Measurements from ENCODE around the gene MOSMO. TPM values are rescaled to one million over a fixed set of nuclear protein-coding genes. Genes with fewer than 3 reads are reported as not detected.

MOSMO gene
- total RNA-seq, 1 donor from 2014 or later = 16.8 TPM

DNA sequence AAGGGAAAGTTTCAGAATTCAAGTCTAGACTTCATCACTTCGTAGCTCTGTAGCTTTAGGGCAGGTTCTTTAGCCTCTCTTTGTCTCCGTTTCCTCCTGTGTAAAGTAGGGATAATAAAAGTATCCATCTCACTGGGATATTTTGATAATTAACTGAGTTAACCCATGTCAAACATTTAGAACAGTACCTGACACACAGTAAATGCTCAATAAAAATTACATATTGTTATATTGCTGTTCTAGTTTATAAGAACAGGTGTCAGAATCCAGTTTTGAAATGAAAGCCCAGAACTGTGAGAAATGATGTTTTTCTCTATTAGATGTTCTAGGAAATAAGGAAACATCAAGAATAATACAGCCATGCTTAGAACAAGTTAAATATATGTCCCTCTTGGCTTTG lies 4.3 kb downstream of the MOSMO start:
- no peak overlapping the region for H3K4me3 Mint-ChIP-seq (ENCODE audit: unreplicated experiment)
- DNase-seq (ENCODE audit: extremely low spot score, unreplicated experiment) = no peak
- H3K27me3 Mint-ChIP-seq (ENCODE audit: unreplicated experiment) = no peaks in the 10 kb centered on the region
- no peaks in the 10 kb centered on the region for H3K9me3 Mint-ChIP-seq (ENCODE audit: unreplicated experiment)
- TF ChIP-seq, protein P1, sequence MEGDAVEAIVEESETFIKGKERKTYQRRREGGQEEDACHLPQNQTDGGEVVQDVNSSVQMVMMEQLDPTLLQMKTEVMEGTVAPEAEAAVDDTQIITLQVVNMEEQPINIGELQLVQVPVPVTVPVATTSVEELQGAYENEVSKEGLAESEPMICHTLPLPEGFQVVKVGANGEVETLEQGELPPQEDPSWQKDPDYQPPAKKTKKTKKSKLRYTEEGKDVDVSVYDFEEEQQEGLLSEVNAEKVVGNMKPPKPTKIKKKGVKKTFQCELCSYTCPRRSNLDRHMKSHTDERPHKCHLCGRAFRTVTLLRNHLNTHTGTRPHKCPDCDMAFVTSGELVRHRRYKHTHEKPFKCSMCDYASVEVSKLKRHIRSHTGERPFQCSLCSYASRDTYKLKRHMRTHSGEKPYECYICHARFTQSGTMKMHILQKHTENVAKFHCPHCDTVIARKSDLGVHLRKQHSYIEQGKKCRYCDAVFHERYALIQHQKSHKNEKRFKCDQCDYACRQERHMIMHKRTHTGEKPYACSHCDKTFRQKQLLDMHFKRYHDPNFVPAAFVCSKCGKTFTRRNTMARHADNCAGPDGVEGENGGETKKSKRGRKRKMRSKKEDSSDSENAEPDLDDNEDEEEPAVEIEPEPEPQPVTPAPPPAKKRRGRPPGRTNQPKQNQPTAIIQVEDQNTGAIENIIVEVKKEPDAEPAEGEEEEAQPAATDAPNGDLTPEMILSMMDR (IDR thresholded peaks at IDR 0.05) = no peak
- peaks cover 19% of the 10 kb centered on the region for H3K4me1 Mint-ChIP-seq (ENCODE audit: unreplicated experiment)
- peaks cover 3% of the 10 kb centered on the region for H3K36me3 Mint-ChIP-seq (ENCODE audit: unreplicated experiment)
- no peak overlapping the region for H3K27ac Mint-ChIP-seq (ENCODE audit: unreplicated experiment)

- DNase-seq (ENCODE audit: extremely low spot score, unreplicated experiment) = no peak
- Mint-ChIP-seq H3K9me3 (ENCODE audit: unreplicated experiment) (no peaks in the 10 kb centered on the region), H3K36me3 (ENCODE audit: unreplicated experiment) (peaks cover 5% of the 10 kb centered on the region), H3K4me3 (ENCODE audit: unreplicated experiment) (no peak overlapping the region), H3K27me3 (ENCODE audit: unreplicated experiment) (no peaks in the 10 kb centered on the region), H3K27ac (ENCODE audit: unreplicated experiment) (no peak overlapping the region), H3K4me1 (ENCODE audit: unreplicated experiment) (peaks cover 13% of the 10 kb centered on the region)
- TF ChIP-seq, protein P1 (IDR thresholded peaks at IDR 0.05) = no peak
These were observed 5.6 kb downstream of the MOSMO start for GRCh38 chr16:22013486-22013885.

DNA sequence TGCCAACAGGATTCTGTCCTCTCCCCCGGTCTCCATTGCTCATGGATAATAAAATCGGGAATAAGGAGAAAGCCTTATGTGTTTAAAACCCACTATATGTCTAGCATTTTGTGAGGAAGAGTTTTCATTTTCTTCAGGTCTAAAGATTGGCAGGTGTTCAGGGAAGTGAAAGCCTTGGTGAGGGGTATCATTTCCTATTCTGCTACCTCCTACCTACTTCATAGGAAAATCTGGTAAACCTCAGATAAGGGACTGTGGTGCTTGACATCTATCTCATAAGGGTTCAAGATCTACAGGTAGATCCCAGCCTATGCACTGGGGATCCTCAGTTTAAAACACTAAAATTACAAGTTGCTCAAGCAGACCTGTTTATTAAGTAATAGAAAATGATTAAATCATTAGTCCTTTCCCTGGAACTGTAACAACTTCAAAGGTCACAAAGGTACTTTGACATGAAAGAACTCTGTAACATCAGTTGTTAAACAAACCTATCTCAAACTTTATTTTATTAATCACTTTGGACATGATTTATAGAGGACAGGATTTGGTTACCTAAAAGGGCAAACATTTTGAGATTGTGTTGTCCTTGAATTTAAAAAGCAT lies 6.5 kb downstream of the MOSMO start:
- Mint-ChIP-seq H3K9me3 (ENCODE audit: unreplicated experiment) (no peaks in the 10 kb centered on the region), H3K36me3 (ENCODE audit: unreplicated experiment) (peaks cover 5% of the 10 kb centered on the region), H3K27me3 (ENCODE audit: unreplicated experiment) (no peaks in the 10 kb centered on the region), H3K4me3 (ENCODE audit: unreplicated experiment) (no peak overlapping the region), H3K27ac (ENCODE audit: unreplicated experiment) (no peak overlapping the region), H3K4me1 (ENCODE audit: unreplicated experiment) (peaks cover 7% of the 10 kb centered on the region)
- no peak for DNase-seq (ENCODE audit: extremely low spot score, unreplicated experiment)
- TF ChIP-seq, protein P1 (IDR thresholded peaks at IDR 0.05) = no peak

DNA sequence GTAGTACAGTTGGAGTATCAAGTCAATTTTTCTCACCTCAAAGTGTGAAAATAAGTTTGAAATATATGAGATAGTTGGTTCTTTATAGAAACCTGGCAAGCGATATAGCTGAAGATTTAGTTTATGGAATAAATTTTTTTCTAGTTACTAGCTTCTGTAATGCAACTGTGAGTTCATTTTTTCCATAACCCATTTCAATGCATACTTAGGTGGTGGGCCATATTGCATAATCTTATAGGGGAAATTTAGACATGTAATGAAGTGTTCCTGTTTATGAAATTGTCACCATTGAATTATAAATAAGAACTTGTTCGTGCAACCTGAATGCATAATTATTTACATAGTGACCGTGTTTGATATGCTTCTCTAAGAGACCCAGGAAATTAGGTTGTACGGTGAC lies 9.0 kb downstream of the MOSMO start:
- no peak overlapping the region for H3K27ac Mint-ChIP-seq (ENCODE audit: unreplicated experiment)
- TF ChIP-seq, protein P1 (IDR thresholded peaks at IDR 0.05) = no peak
- H3K36me3 Mint-ChIP-seq (ENCODE audit: unreplicated experiment) = peaks cover 2% of the 10 kb centered on the region
- no peaks in the 10 kb centered on the region for H3K27me3 Mint-ChIP-seq (ENCODE audit: unreplicated experiment)
- no peaks in the 10 kb centered on the region for H3K4me1 Mint-ChIP-seq (ENCODE audit: unreplicated experiment)
- no peaks in the 10 kb centered on the region for H3K9me3 Mint-ChIP-seq (ENCODE audit: unreplicated experiment)
- H3K4me3 Mint-ChIP-seq (ENCODE audit: unreplicated experiment) = no peak overlapping the region
- DNase-seq (ENCODE audit: extremely low spot score, unreplicated experiment) = no peak

- no peaks in the 10 kb centered on the region for H3K27me3 Mint-ChIP-seq (ENCODE audit: unreplicated experiment)
- H3K27ac Mint-ChIP-seq (ENCODE audit: unreplicated experiment) = no peak overlapping the region
- H3K36me3 Mint-ChIP-seq (ENCODE audit: unreplicated experiment) = peaks cover 2% of the 10 kb centered on the region
- H3K4me1 Mint-ChIP-seq (ENCODE audit: unreplicated experiment) = no peaks in the 10 kb centered on the region
- TF ChIP-seq, protein P1 (IDR thresholded peaks at IDR 0.05) = no peak
- no peak for DNase-seq (ENCODE audit: extremely low spot score, unreplicated experiment)
- no peaks in the 10 kb centered on the region for H3K9me3 Mint-ChIP-seq (ENCODE audit: unreplicated experiment)
- no peak overlapping the region for H3K4me3 Mint-ChIP-seq (ENCODE audit: unreplicated experiment)
These were observed 10.6 kb downstream of the MOSMO start for GRCh38 chr16:22018559-22018958.

All from osteocyte (in vitro differentiated cells).